ENCODE data around the gene SHISA7. TPM values are rescaled to one million over a fixed set of nuclear protein-coding genes. Genes with fewer than 3 reads are reported as not detected.

Gene SHISA7
- total RNA-seq, 3 donors from 2014 or later (not counting 1 experiment from before 2014, with no cell fraction given) = not detected

- H3K36me3 ChIP-seq (ENCODE audit: control insufficient read depth, insufficient read depth, low read length) = peaks cover 5% of the 10 kb centered on the region
- Mint-ChIP-seq H3K4me1 (peaks cover 31 to 37% of the 10 kb centered on the region in 2 donors), H3K27ac (no peak overlapping the region), H3K4me3 (no peak overlapping the region), H3K9me3 (no peaks in the 10 kb centered on the region), H3K27me3 (ENCODE audit: low read depth in 2 of 2) (peaks cover 0 to 2% of the 10 kb centered on the region in 2 donors), H3K36me3 (no peaks in the 10 kb centered on the region)
- peaks cover 36% of the 10 kb centered on the region for H3K4me1 ChIP-seq (ENCODE audit: control insufficient read depth, insufficient read depth, low read length)
- no peak for TF ChIP-seq CTCF (IDR thresholded peaks at IDR 0.05)
- WGBS (ENCODE audit: insufficient coverage) = 97% methylated on average over 52 of the region's 52 CpGs
- no peak overlapping the region for H3K27ac ChIP-seq (ENCODE audit: low read length)
- intact Hi-C loops (cut with micrococcal nuclease) = no loop called here
- DNase-seq (no peak), ATAC-seq (no peak)
- no peaks in the 10 kb centered on the region for H3K9me3 ChIP-seq (ENCODE audit: control insufficient read depth, insufficient read depth, low read length)
- H3K27me3 ChIP-seq (ENCODE audit: control insufficient read depth, insufficient read depth, low read length) = no peaks in the 10 kb centered on the region
- H3K4me3 ChIP-seq (ENCODE audit: low read length) = no peak overlapping the region
Measured at GRCh38 chr19:55481148-55481793, 38.2 kb upstream of the SHISA7 start.

- Mint-ChIP-seq H3K27me3 (ENCODE audit: low read depth in 2 of 2) (no peaks in the 10 kb centered on the region), H3K4me3 (peak overlapping the region; percentile 38), H3K9me3 (no peaks in the 10 kb centered on the region), H3K36me3 (no peaks in the 10 kb centered on the region), H3K27ac (peak overlapping the region in 1 of 2 donors; percentile 73), H3K4me1 (peaks cover 31 to 37% of the 10 kb centered on the region in 2 donors)
- intact Hi-C loops (cut with micrococcal nuclease) = no loop called here
- no peaks in the 10 kb centered on the region for H3K27me3 ChIP-seq (ENCODE audit: control insufficient read depth, insufficient read depth, low read length)
- no peak for DNase-seq
- no peak overlapping the region for H3K4me3 ChIP-seq (ENCODE audit: low read length)
- no peak for TF ChIP-seq CTCF (IDR thresholded peaks at IDR 0.05)
- H3K9me3 ChIP-seq (ENCODE audit: control insufficient read depth, insufficient read depth, low read length) = no peaks in the 10 kb centered on the region
- H3K4me1 ChIP-seq (ENCODE audit: control insufficient read depth, insufficient read depth, low read length) = peaks cover 33% of the 10 kb centered on the region
- WGBS (ENCODE audit: insufficient coverage) = 71% methylated on average over 15 of the region's 15 CpGs
- ATAC-seq = no peak
- H3K36me3 ChIP-seq (ENCODE audit: control insufficient read depth, insufficient read depth, low read length) = peaks cover 5% of the 10 kb centered on the region
- no peak overlapping the region for H3K27ac ChIP-seq (ENCODE audit: low read length)
Measured at GRCh38 chr19:55479451-55480230, 36.5 kb upstream of the SHISA7 start.

GRCh38 chr19:55479045-55479444 is 35.9 kb upstream of the SHISA7 start:
- H3K4me3 Mint-ChIP-seq = peak overlapping the region; percentile 29
- Histone ChIP-seq H3K4me1 (ENCODE audit: control insufficient read depth, insufficient read depth, low read length) (peaks cover 27% of the 10 kb centered on the region), H3K36me3 (ENCODE audit: control insufficient read depth, insufficient read depth, low read length) (peaks cover 5% of the 10 kb centered on the region), H3K27ac (ENCODE audit: low read length) (no peak overlapping the region), H3K27me3 (ENCODE audit: control insufficient read depth, insufficient read depth, low read length) (no peaks in the 10 kb centered on the region), H3K4me3 (ENCODE audit: low read length) (no peak overlapping the region), H3K9me3 (ENCODE audit: control insufficient read depth, insufficient read depth, low read length) (no peaks in the 10 kb centered on the region)
- intact Hi-C loops (cut with micrococcal nuclease) = no loop called here
- H3K36me3 Mint-ChIP-seq = no peaks in the 10 kb centered on the region
- ATAC-seq = no peak
- no peaks in the 10 kb centered on the region for H3K9me3 Mint-ChIP-seq
- peaks cover 31 to 37% of the 10 kb centered on the region in 2 donors for H3K4me1 Mint-ChIP-seq
- TF ChIP-seq CTCF (IDR thresholded peaks at IDR 0.05) = no peak
- 94% methylated on average over 17 of the region's 17 CpGs for WGBS (ENCODE audit: insufficient coverage)
- no peak for DNase-seq
- no peaks in the 10 kb centered on the region for H3K27me3 Mint-ChIP-seq (ENCODE audit: low read depth in 2 of 2)
- H3K27ac Mint-ChIP-seq = peak overlapping the region in 1 of 2 donors; percentile 8

Measured in natural killer cell (primary cell).